ENCODE measurements around the gene SPRING1.

Gene SPRING1

GRCh38 chr12:116727891-116728290 is 10.0 kb downstream of the SPRING1 start:
- Histone ChIP-seq H3K9ac (ENCODE audit: low read depth, low read length) (no peak overlapping the region), H3K4me1 (ENCODE audit: insufficient read depth, low read length) (peaks cover 7% of the 10 kb centered on the region; the same call in 1 of the 2 replicates), H3K9me3 (ENCODE audit: control insufficient read depth, insufficient read depth, low read length) (no peaks in the 10 kb centered on the region), H3K36me3 (ENCODE audit: insufficient read depth, low read length) (no peaks in the 10 kb centered on the region)

- Histone ChIP-seq H3K4me1 (ENCODE audit: insufficient read depth, low read length) (peaks cover 7% of the 10 kb centered on the region; the same call in 1 of the 2 replicates), H3K9ac (ENCODE audit: low read depth, low read length) (no peak overlapping the region), H3K36me3 (ENCODE audit: insufficient read depth, low read length) (no peaks in the 10 kb centered on the region), H3K9me3 (ENCODE audit: control insufficient read depth, insufficient read depth, low read length) (no peaks in the 10 kb centered on the region)
These were observed 10.6 kb downstream of the SPRING1 start for GRCh38 chr12:116727261-116727660.

GRCh38 chr12:116726694-116727093 is 11.2 kb downstream of the SPRING1 start:
- H3K9me3 ChIP-seq (ENCODE audit: control insufficient read depth, insufficient read depth, low read length): no peaks in the 10 kb centered on the region
- peaks cover 7% of the 10 kb centered on the region; the same call in 1 of the 2 replicates for H3K4me1 ChIP-seq (ENCODE audit: insufficient read depth, low read length)
- H3K36me3 ChIP-seq (ENCODE audit: insufficient read depth, low read length): peaks cover 4% of the 10 kb centered on the region; the same call in 1 of the 2 replicates
- no peak overlapping the region for H3K9ac ChIP-seq (ENCODE audit: low read depth, low read length)

GRCh38 chr12:116722245-116722644 is 15.6 kb downstream of the SPRING1 start:
- Histone ChIP-seq H3K36me3 (ENCODE audit: insufficient read depth, low read length) (peaks cover 5% of the 10 kb centered on the region), H3K4me1 (ENCODE audit: insufficient read depth, low read length) (peaks cover 22% of the 10 kb centered on the region), H3K9ac (ENCODE audit: low read depth, low read length) (no peak overlapping the region), H3K9me3 (ENCODE audit: control insufficient read depth, insufficient read depth, low read length) (no peaks in the 10 kb centered on the region)

- Histone ChIP-seq H3K9me3 (ENCODE audit: control insufficient read depth, insufficient read depth, low read length) (no peaks in the 10 kb centered on the region), H3K9ac (ENCODE audit: low read depth, low read length) (no peak overlapping the region), H3K4me1 (ENCODE audit: insufficient read depth, low read length) (peaks cover 17% of the 10 kb centered on the region), H3K36me3 (ENCODE audit: insufficient read depth, low read length) (peaks cover 12% of the 10 kb centered on the region)
These were observed 17.9 kb downstream of the SPRING1 start for GRCh38 chr12:116719731-116720528.

- H3K9me3 ChIP-seq (ENCODE audit: control insufficient read depth, insufficient read depth, low read length): no peaks in the 10 kb centered on the region
- peaks cover 17% of the 10 kb centered on the region for H3K4me1 ChIP-seq (ENCODE audit: insufficient read depth, low read length)
- no peak overlapping the region; the same call in 1 of the 2 replicates for H3K9ac ChIP-seq (ENCODE audit: low read depth, low read length)
- H3K36me3 ChIP-seq (ENCODE audit: insufficient read depth, low read length): peaks cover 12% of the 10 kb centered on the region
These were observed 19.0 kb downstream of the SPRING1 start for GRCh38 chr12:116718655-116719454.

- Histone ChIP-seq H3K9me3 (ENCODE audit: control insufficient read depth, insufficient read depth, low read length) (no peaks in the 10 kb centered on the region), H3K4me1 (ENCODE audit: insufficient read depth, low read length) (peaks cover 17% of the 10 kb centered on the region), H3K36me3 (ENCODE audit: insufficient read depth, low read length) (peaks cover 12% of the 10 kb centered on the region), H3K9ac (ENCODE audit: low read depth, low read length) (no peak overlapping the region)
These were observed 20.1 kb downstream of the SPRING1 start for GRCh38 chr12:116717466-116718437.

- Histone ChIP-seq H3K36me3 (ENCODE audit: insufficient read depth, low read length) (peaks cover 7% of the 10 kb centered on the region), H3K9ac (ENCODE audit: low read depth, low read length) (no peak overlapping the region), H3K4me1 (ENCODE audit: insufficient read depth, low read length) (peaks cover 17% of the 10 kb centered on the region), H3K9me3 (ENCODE audit: control insufficient read depth, insufficient read depth, low read length) (no peaks in the 10 kb centered on the region)
These were observed 23.7 kb downstream of the SPRING1 start for GRCh38 chr12:116714175-116714574.

GRCh38 chr12:116713527-116713926 is 24.3 kb downstream of the SPRING1 start:
- peaks cover 11% of the 10 kb centered on the region for H3K4me1 ChIP-seq (ENCODE audit: insufficient read depth, low read length)
- no peaks in the 10 kb centered on the region for H3K9me3 ChIP-seq (ENCODE audit: control insufficient read depth, insufficient read depth, low read length)
- H3K9ac ChIP-seq (ENCODE audit: low read depth, low read length): no peak overlapping the region
- H3K36me3 ChIP-seq (ENCODE audit: insufficient read depth, low read length): peaks cover 7% of the 10 kb centered on the region

- peaks cover 7% of the 10 kb centered on the region for H3K36me3 ChIP-seq (ENCODE audit: insufficient read depth, low read length)
- peaks cover 3% of the 10 kb centered on the region; the same call in 1 of the 2 replicates for H3K4me1 ChIP-seq (ENCODE audit: insufficient read depth, low read length)
- H3K9ac ChIP-seq (ENCODE audit: low read depth, low read length): no peak overlapping the region
- no peaks in the 10 kb centered on the region for H3K9me3 ChIP-seq (ENCODE audit: control insufficient read depth, insufficient read depth, low read length)
These were observed 25.2 kb downstream of the SPRING1 start for GRCh38 chr12:116712458-116713303.

- no peaks in the 10 kb centered on the region for H3K9me3 ChIP-seq (ENCODE audit: control insufficient read depth, insufficient read depth, low read length)
- H3K9ac ChIP-seq (ENCODE audit: low read depth, low read length): no peak overlapping the region
- H3K36me3 ChIP-seq (ENCODE audit: insufficient read depth, low read length): no peaks in the 10 kb centered on the region; the same call in 1 of the 2 replicates
- no peaks in the 10 kb centered on the region for H3K4me1 ChIP-seq (ENCODE audit: insufficient read depth, low read length)
These were observed 27.3 kb downstream of the SPRING1 start for GRCh38 chr12:116710370-116711150.

GRCh38 chr12:116709768-116710167 is 28.1 kb downstream of the SPRING1 start:
- Histone ChIP-seq H3K9ac (ENCODE audit: low read depth, low read length) (no peak overlapping the region), H3K4me1 (ENCODE audit: insufficient read depth, low read length) (no peaks in the 10 kb centered on the region), H3K9me3 (ENCODE audit: control insufficient read depth, insufficient read depth, low read length) (no peaks in the 10 kb centered on the region), H3K36me3 (ENCODE audit: insufficient read depth, low read length) (no peaks in the 10 kb centered on the region)
